ENCODE measurements around the gene SLC35F3.

- TF ChIP-seq, protein P1, sequence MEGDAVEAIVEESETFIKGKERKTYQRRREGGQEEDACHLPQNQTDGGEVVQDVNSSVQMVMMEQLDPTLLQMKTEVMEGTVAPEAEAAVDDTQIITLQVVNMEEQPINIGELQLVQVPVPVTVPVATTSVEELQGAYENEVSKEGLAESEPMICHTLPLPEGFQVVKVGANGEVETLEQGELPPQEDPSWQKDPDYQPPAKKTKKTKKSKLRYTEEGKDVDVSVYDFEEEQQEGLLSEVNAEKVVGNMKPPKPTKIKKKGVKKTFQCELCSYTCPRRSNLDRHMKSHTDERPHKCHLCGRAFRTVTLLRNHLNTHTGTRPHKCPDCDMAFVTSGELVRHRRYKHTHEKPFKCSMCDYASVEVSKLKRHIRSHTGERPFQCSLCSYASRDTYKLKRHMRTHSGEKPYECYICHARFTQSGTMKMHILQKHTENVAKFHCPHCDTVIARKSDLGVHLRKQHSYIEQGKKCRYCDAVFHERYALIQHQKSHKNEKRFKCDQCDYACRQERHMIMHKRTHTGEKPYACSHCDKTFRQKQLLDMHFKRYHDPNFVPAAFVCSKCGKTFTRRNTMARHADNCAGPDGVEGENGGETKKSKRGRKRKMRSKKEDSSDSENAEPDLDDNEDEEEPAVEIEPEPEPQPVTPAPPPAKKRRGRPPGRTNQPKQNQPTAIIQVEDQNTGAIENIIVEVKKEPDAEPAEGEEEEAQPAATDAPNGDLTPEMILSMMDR (IDR thresholded peaks at IDR 0.05; ENCODE audit: low read depth, low read length, poor library complexity, severe bottlenecking), result no peak
- TF ChIP-seq EZH2phosphoT487 (IDR thresholded peaks at IDR 0.05; ENCODE audit: borderline replicate concordance, low read length), result no peak
These were observed 335.5 kb downstream of the SLC35F3 start for GRCh38 chr1:234239936-234240335.
